Ishikawa (cell line): ENCODE data around the gene CYP2B6.

Experiments
- CEBPB ChIP-seq: IDR thresholded peaks from 2 replicates; pipeline ENCODE4 v1.6.1; 2012
- CREB1 ChIP-seq: IDR thresholded peaks from 2 replicates; pipeline ENCODE4 v1.6.1; 2012; ENCODE audit warnings: low read depth
- EGR1 ChIP-seq: IDR thresholded peaks from 2 replicates; pipeline ENCODE4 v1.6.1; 2012
- EP300 ChIP-seq: IDR thresholded peaks from 2 replicates; pipeline ENCODE4 v1.6.1; 2012; ENCODE audit warnings: borderline replicate concordance
- FOXM1 ChIP-seq: IDR thresholded peaks from 2 replicates; pipeline ENCODE4 v1.6.1; 2012; ENCODE audit warnings: low read depth, borderline replicate concordance
- MAX ChIP-seq: IDR thresholded peaks from 2 replicates; pipeline ENCODE4 v1.6.1; 2012
- NFIC ChIP-seq: IDR thresholded peaks from 2 replicates; pipeline ENCODE4 v1.6.1; 2012
- RAD21 ChIP-seq: IDR thresholded peaks from 2 replicates; pipeline ENCODE4 v1.6.1; 2012; ENCODE audit warnings: low read depth
- REST ChIP-seq: IDR thresholded peaks from 2 replicates; pipeline ENCODE4 v1.6.1; 2012; ENCODE audit warnings: low read depth, mild to moderate bottlenecking
- TAF1 ChIP-seq: IDR thresholded peaks from 2 replicates; pipeline ENCODE4 v1.6.1; 2012; ENCODE audit warnings: low read depth, mild to moderate bottlenecking
- TCF12 ChIP-seq: IDR thresholded peaks from 2 replicates; pipeline ENCODE4 v1.6.1; 2012; ENCODE audit warnings: low read depth
- TEAD4 ChIP-seq: IDR thresholded peaks from 2 replicates; pipeline ENCODE4 v1.6.1; 2012
- USF1 ChIP-seq: IDR thresholded peaks from 2 replicates; pipeline ENCODE4 v1.6.1; 2012
- YY1 ChIP-seq: IDR thresholded peaks from 2 replicates; pipeline ENCODE4 v1.6.1; 2012; ENCODE audit warnings: low read depth
- ZBTB7A ChIP-seq: IDR thresholded peaks from 2 replicates; pipeline ENCODE4 v1.6.1; 2012; ENCODE audit warnings: low read depth

The CYP2B6 gene

GRCh38 chr19:41025871-41026270 lies 34.8 kb downstream of the CYP2B6 start:
- TF ChIP-seq FOXM1 (no peak), USF1 (no peak), EP300 (no peak), TCF12 (no peak)

GRCh38 chr19:41027273-41027967 lies 36.3 kb downstream of the CYP2B6 start:
- no peak for TF ChIP-seq NFIC
- TF ChIP-seq TCF12, result no peak
- no peak for TF ChIP-seq MAX
- no peak for TF ChIP-seq CREB1
- TF ChIP-seq FOXM1, result no peak
- no peak for TF ChIP-seq USF1
- no peak for TF ChIP-seq YY1
- TF ChIP-seq RAD21, result no peak
- TF ChIP-seq EGR1, result no peak

GRCh38 chr19:41029524-41030432 lies 38.7 kb downstream of the CYP2B6 start:
- TF ChIP-seq TCF12 (no peak), EGR1 (no peak), EP300 (no peak), REST (no peak), MAX (no peak), RAD21 (no peak), YY1 (no peak), TAF1 (no peak), CEBPB (no peak)

GRCh38 chr19:41030651-41031050 lies 39.6 kb downstream of the CYP2B6 start:
- TF ChIP-seq ZBTB7A (no peak), CEBPB (no peak), YY1 (no peak), MAX (no peak), USF1 (no peak), TEAD4 (no peak), NFIC (no peak), TAF1 (no peak)

- TF ChIP-seq FOXM1 (no peak), MAX (no peak), EGR1 (no peak), TEAD4 (no peak)
Measured at GRCh38 chr19:41031916-41032315, 40.8 kb downstream of the CYP2B6 start.

GRCh38 chr19:41039806-41040205 lies 48.7 kb downstream of the CYP2B6 start:
- TF ChIP-seq NFIC (no peak), REST (no peak), TAF1 (no peak), USF1 (no peak), TEAD4 (no peak), FOXM1 (no peak)
